SK-N-MC (cell line): ENCODE measurements around the gene KNCN.

Source experiments
- DNase-seq: peaks from one replicate; pipeline ENCODE4 v3.0.0-alpha.2; 2011; ENCODE audit warnings: low read depth, low spot score
- H3K27ac ChIP-seq: fragments of 200-600 bp; sonication (generic); 2 replicates; pipeline ENCODE4 v1.5.1; 2016; ENCODE audit warnings: mixed run types
- H3K36me3 ChIP-seq: fragments of 200-600 bp; sonication (generic); 2 replicates; pipeline ENCODE4 v1.6.1; 2017; ENCODE audit warnings: antibody characterized with exemption, low read length, mixed read lengths; ENCODE audit not compliant: insufficient read depth
- H3K4me3 ChIP-seq: fragments of 200-600 bp; sonication (generic); 2 replicates; pipeline ENCODE4 v1.5.1; 2016
- H3K9ac ChIP-seq: fragments of 200-600 bp; sonication (generic); 2 replicates; pipeline ENCODE4 v1.8.0; 2017; ENCODE audit warnings: mixed run types, mixed read lengths; ENCODE audit not compliant: insufficient read length
- H3K9me3 ChIP-seq: fragments of 200-600 bp; sonication (generic); 2 replicates; pipeline ENCODE4 v1.6.1; 2017; ENCODE audit warnings: low read depth, mild to moderate bottlenecking, antibody characterized with exemption, low read length, moderate library complexity, mixed read lengths
- EZH2 ChIP-seq: fragments of 200-600 bp; sonication (generic); IDR thresholded peaks from one replicate; pipeline ENCODE4 v1.6.1; 2017; ENCODE audit warnings: antibody characterized with exemption
- FOXP2 ChIP-seq: optimal IDR thresholded peaks from 2 replicates; pipeline ENCODE3; 2011; ENCODE audit warnings: mild to moderate bottlenecking, moderate library complexity; ENCODE audit not compliant: insufficient read depth; ENCODE audit errors: extremely low read length, control extremely low read depth
- POLR2AphosphoS5 ChIP-seq: IDR thresholded peaks from 2 replicates; pipeline ENCODE4 v1.6.1; 2012; ENCODE audit warnings: mild to moderate bottlenecking, low read depth, low read length, borderline replicate concordance

Gene KNCN

DNA sequence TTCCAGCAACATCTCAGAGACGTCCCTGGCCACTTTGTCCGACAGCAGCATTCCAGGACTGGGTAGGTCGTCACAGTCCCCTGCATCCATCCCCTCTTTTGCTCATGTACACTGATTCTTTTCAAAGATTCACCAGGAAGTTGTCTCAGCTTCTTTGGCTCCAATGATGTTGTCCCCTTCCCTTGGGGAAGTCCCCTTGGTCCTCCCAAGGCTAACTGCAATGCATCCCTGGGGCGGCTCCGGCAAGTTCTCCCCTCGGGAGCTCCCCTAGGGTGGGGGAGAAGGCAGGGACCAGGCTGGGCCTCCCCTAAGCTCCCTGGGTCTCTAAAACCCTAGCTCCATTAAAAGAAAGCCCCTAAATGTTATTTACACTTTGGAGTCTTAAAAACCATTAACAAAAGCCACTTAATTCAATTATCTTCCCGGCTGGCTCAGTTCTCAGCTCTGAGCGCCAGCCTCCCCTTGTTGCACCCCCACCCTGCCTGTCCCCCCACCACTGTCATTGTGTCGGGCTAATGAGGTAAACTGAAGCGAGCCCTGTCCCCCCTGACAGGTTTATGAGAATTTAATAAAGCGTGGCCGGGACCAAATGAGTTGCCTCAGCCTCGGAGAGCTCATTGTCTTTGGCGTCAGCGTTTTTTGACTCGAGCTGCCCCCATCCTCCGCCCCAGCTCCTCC lies 25.3 kb downstream of the KNCN start:
- Histone ChIP-seq H3K36me3 (no peaks in the 10 kb centered on the region), H3K4me3 (no peak overlapping the region), H3K9ac (no peak overlapping the region), H3K9me3 (no peaks in the 10 kb centered on the region), H3K27ac (no peak overlapping the region)
- DNase-seq, result no peak
- TF ChIP-seq FOXP2 (no peak), EZH2 (no peak), POLR2AphosphoS5 (no peak)

DNA sequence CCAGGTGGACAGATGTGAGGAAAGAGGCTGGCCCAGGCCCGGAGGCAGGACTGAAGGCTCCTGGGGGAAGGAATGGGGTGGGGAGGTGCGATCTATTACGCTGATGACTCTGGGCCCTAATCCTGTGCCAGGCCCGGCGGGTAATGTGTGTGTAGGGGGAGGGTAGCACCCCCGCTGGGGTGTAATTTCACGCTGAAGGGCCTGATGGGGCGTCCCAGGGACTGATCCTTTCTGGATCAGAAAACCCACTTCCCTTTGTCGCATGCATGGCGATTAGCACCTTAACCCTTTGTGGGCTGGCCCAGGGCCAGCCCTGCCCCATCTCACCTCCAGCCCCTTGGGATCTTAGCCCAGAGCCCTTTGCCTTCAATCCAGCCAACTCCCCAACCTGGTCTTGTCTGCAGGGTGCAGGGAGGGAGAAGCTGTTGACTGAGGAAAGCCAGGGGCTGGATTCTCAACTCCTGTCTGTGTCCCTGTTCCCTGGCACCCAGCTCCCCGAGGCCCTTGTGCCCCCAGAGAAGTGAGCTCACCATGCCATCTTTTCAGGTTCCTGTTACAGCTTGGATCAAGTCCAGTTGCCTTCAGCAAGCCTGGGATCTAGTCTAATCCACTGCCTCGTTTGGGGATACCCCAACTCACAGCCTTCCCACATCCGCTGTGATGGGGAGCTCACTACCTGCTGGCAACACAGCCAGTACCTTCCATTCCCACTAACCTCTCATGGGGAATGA lies 26.0 kb downstream of the KNCN start:
- no peak overlapping the region for H3K27ac ChIP-seq
- no peaks in the 10 kb centered on the region for H3K36me3 ChIP-seq
- H3K9me3 ChIP-seq, result no peaks in the 10 kb centered on the region
- no peak for DNase-seq
- H3K4me3 ChIP-seq, result no peak overlapping the region
- no peak for TF ChIP-seq POLR2AphosphoS5
- no peak overlapping the region for H3K9ac ChIP-seq

DNA sequence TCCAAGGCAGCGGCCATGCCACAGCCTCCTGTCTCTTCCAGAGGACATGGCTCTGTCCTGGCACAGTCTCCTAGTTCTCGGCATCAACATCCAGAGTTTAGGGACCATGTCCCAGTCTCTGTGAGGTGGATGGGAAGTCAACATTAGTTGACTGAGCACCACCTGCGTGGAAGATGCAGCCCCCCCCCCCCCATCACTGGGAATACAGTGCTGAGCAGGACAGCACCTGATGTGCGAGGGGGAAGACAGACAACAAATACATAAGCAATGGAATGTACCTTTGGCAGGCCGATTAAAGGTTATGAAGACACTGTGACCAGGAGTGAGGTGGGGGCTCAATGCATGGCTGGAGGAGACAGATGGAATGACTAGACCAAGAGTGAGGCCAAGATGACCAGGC lies 26.6 kb downstream of the KNCN start:
- DNase-seq, result no peak
- TF ChIP-seq EZH2 (no peak), FOXP2 (no peak), POLR2AphosphoS5 (no peak)
- Histone ChIP-seq H3K4me3 (no peak overlapping the region), H3K36me3 (no peaks in the 10 kb centered on the region), H3K9me3 (no peaks in the 10 kb centered on the region), H3K9ac (no peak overlapping the region), H3K27ac (no peak overlapping the region)

DNA sequence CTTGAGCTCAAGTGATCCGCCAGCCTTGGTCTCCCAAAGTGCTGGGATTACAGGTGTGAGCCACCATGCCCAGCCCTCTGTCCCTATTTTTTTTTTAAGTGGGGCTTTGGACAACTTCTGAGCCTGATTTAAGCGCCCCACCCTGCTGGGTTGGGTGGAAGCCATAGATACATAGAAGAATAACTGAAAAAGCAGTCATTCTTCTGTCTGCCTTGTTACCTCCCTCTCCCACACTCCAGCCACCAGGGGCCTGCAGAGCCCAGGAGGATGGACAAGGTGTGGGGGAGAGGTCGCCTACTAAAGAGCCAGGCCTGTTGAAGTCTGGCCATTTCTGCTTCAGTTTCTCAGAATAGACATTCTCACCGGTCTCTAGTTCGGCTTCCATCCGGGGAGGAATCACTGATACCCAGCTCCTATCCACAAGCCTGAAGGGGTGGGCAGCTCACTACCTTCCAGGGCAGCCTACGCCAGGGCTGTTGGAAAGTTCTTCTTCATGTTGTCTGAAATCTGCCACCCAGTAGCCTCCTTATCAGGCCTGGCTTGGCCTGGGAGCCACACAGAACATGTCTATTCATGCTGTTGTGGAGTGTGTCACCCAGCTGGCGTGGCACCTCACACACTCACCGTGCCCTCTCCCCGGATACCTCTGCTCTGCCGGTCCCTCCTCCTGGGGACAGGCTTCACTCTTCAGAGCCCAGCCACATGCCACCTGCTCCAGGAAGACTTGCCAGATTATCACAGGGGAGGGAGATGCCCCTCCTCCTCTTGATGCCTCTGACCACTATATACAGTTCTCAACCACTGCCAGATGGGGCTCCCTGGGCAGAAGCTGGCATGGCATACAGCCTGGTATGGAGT lies 27.7 kb downstream of the KNCN start:
- DNase-seq, result no peak
- no peaks in the 10 kb centered on the region for H3K36me3 ChIP-seq
- H3K27ac ChIP-seq, result no peak overlapping the region
- H3K9me3 ChIP-seq, result no peaks in the 10 kb centered on the region
- no peak overlapping the region for H3K9ac ChIP-seq
- no peak for TF ChIP-seq POLR2AphosphoS5
- no peak for TF ChIP-seq FOXP2
- TF ChIP-seq EZH2, result no peak
- no peak overlapping the region for H3K4me3 ChIP-seq

DNA sequence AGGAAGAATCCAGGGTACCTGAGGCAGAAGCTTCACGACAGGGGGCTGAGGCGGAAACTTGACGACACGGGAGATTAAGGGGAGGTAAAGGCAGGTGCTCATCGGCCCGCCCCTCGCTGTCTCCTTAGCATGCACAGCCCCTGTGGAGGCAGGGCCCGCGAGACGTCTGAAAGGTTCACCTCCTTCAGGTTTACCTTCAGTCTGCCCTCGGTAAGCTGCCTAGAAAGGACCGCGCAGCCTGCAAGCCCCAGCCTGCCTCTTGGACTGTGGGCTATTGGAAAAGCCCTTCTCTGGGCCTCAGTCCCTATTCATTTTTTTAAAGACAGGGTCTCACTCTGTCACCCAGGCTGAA lies 28.5 kb downstream of the KNCN start:
- Histone ChIP-seq H3K9ac (no peak overlapping the region), H3K27ac (no peak overlapping the region), H3K4me3 (no peak overlapping the region), H3K36me3 (no peaks in the 10 kb centered on the region), H3K9me3 (no peaks in the 10 kb centered on the region)
- no peak for TF ChIP-seq FOXP2
- no peak for DNase-seq

DNA sequence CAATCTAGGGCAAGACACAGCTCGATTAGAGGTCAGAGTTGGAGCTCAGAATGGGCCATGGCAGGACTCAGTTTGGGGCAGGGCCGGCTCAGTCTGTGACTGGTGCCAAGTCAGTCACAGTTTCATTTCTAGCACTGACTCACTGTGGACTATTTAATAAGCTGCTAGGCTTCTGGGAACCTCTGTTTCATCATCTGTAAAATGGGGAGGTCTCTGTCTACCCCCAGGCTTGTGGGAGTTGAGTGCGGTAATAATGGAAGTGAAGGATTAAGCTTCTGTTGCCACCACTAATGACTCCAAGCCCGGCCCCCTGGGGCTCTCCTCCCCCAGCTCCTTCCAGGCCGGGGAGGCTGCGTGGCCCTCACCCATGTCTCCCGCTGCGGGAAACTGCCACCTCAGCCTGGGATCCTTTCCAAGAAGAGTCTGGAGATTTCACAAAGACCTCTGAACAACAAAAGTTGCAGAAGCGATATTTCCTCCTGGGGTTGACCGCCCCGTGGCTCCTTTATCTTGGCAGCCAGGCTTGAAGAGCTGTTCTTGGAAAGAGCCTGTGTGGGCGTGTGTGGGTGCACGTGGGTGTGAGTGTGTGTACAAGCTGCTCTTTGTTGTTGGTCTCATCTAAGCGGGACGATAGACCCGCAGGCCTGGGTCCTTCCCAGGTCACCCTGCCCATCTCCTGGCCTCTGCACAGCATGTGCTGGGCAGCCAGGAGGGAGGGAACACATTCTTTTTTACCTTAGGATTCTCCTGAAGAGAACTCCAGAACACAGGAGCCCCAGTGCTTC lies 29.1 kb downstream of the KNCN start:
- Histone ChIP-seq H3K36me3 (no peaks in the 10 kb centered on the region), H3K4me3 (no peak overlapping the region), H3K9me3 (no peaks in the 10 kb centered on the region), H3K27ac (no peak overlapping the region), H3K9ac (no peak overlapping the region)
- peak; percentile 40 for DNase-seq
- TF ChIP-seq POLR2AphosphoS5 (no peak), EZH2 (no peak), FOXP2 (no peak)

DNA sequence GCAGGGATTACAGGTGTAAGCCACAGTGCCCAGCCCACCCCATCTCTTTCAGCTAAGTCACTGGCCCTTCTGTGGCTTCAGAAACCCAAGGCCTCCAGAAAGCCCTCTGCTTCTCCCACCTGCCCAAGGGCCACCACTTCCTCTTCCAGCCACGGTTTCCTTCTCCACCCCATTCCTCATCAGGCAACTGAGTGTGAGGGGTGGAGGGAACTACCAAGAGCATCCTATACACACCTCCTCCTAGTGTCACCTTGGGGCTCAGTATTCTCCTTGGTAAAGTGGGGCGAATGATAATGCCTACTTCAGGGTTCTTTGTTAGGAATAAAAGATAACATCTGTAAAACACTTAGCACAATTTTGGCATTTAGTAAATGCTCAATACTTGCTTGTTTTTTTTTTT lies 30.0 kb downstream of the KNCN start:
- H3K9ac ChIP-seq, result no peak overlapping the region
- H3K36me3 ChIP-seq, result no peaks in the 10 kb centered on the region
- no peak overlapping the region for H3K4me3 ChIP-seq
- H3K9me3 ChIP-seq, result no peaks in the 10 kb centered on the region
- H3K27ac ChIP-seq, result no peak overlapping the region
- TF ChIP-seq EZH2 (no peak), FOXP2 (no peak), POLR2AphosphoS5 (no peak)
- DNase-seq, result no peak

DNA sequence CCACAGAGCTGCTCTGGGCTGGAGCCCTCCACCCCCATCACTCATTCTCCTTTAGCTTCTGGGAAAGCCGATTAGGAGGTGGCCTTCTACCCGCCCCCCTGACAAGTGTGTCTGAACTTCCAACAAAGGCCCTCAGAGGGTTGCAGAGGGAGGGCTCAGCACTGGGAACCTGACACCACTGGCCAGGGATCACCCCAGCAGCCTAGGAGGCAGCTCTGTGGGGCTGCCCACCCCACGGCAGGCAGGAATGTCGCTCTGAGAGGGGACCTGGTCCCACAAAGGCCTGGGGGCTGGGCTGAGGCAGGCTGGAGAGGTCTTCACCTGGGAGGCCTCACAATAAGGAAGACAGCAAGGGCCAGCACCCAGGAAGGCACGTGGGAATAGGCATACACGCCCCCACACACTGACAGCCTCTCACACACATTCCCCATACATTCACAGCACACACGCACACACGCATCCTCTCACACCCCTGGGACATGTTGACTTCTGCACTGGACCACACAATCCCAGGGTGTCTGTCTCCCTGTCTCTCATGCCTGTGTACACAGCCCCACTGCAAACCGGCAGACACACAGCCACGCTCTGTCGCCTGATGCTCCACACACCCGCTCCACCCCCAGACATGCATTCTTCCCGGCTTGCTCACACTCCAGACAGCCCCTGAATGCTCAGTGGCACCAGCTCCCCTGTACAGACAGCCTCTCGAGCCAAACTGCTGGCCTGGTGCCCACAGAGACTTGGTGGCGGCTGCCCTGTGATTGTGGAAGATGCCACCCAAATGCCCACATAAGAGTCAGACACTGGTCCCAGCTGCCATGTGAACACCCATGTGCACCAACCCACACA lies 31.2 kb downstream of the KNCN start:
- no peaks in the 10 kb centered on the region for H3K36me3 ChIP-seq
- no peak for DNase-seq
- H3K9ac ChIP-seq, result no peak overlapping the region
- TF ChIP-seq POLR2AphosphoS5, result no peak
- TF ChIP-seq FOXP2, result no peak
- no peak for TF ChIP-seq EZH2
- no peak overlapping the region for H3K27ac ChIP-seq
- H3K4me3 ChIP-seq, result no peak overlapping the region
- no peaks in the 10 kb centered on the region for H3K9me3 ChIP-seq
